ENCODE data around the gene PROCR.
"Not testable (repeated sequence)": the region's sequence is repeated elsewhere in the genome, so short reads cannot be mapped to it uniquely, and the experiment has no call there.

Gene PROCR

DNA sequence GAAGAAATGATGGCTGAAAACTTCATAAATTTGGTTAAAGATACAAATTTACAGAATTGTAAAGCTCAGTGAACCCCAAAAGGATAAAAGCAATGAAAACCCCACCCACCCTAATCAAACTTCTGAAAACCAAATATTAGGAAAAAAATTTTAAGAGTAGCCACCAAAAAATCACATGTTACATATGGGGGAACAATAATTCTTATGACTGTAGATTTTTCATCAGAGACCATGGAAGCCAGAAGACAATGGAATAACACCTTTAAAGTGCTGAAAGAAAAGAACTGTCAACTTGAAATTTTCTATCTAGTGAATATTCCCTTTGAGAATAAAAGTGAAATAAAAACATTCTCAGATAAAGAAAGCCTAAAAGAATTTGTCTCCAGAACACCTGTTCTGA is 24.4 kb downstream of the PROCR start:
- Histone ChIP-seq H3K4me2 (ENCODE audit: low read depth, low read length, poor library complexity, severe bottlenecking) (no peak overlapping the region), H3K27me3 (ENCODE audit: insufficient read depth, low read length, poor library complexity, severe bottlenecking) (no peaks in the 10 kb centered on the region), H3K36me3 (ENCODE audit: insufficient read depth, low read length) (no peaks in the 10 kb centered on the region), H3K9ac (ENCODE audit: low read depth, low read length, poor library complexity, severe bottlenecking) (no peak overlapping the region), H2AFZ (ENCODE audit: low read length) (no peak overlapping the region), H3K4me1 (ENCODE audit: insufficient read depth, low read length, poor library complexity, severe bottlenecking) (no peaks in the 10 kb centered on the region), H4K20me1 (ENCODE audit: insufficient read depth, low read length, poor library complexity, severe bottlenecking) (no peaks in the 10 kb centered on the region), H3K4me3 (ENCODE audit: low read length, poor library complexity, severe bottlenecking) (no peak overlapping the region), H3K79me2 (ENCODE audit: insufficient read depth, low read length) (no peaks in the 10 kb centered on the region), H3K9me3 (ENCODE audit: insufficient read depth, low read depth, low read length) (0 out of 2 replicates have a peak, but pooled peaks cover 6% of the 10 kb centered on the region), H3K9me2 (replicated peaks; ENCODE audit: low read depth, low read length) (no peaks in the 10 kb centered on the region), H3F3A (ENCODE audit: low read depth) (no peaks in the 10 kb centered on the region)
- TF ChIP-seq, protein P1, sequence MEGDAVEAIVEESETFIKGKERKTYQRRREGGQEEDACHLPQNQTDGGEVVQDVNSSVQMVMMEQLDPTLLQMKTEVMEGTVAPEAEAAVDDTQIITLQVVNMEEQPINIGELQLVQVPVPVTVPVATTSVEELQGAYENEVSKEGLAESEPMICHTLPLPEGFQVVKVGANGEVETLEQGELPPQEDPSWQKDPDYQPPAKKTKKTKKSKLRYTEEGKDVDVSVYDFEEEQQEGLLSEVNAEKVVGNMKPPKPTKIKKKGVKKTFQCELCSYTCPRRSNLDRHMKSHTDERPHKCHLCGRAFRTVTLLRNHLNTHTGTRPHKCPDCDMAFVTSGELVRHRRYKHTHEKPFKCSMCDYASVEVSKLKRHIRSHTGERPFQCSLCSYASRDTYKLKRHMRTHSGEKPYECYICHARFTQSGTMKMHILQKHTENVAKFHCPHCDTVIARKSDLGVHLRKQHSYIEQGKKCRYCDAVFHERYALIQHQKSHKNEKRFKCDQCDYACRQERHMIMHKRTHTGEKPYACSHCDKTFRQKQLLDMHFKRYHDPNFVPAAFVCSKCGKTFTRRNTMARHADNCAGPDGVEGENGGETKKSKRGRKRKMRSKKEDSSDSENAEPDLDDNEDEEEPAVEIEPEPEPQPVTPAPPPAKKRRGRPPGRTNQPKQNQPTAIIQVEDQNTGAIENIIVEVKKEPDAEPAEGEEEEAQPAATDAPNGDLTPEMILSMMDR (conservative IDR thresholded peaks at IDR 0.05; ENCODE audit: low read length), result no peak
- TF ChIP-seq EZH2phosphoT487 (IDR thresholded peaks at IDR 0.05; ENCODE audit: borderline replicate concordance), result no peak

DNA sequence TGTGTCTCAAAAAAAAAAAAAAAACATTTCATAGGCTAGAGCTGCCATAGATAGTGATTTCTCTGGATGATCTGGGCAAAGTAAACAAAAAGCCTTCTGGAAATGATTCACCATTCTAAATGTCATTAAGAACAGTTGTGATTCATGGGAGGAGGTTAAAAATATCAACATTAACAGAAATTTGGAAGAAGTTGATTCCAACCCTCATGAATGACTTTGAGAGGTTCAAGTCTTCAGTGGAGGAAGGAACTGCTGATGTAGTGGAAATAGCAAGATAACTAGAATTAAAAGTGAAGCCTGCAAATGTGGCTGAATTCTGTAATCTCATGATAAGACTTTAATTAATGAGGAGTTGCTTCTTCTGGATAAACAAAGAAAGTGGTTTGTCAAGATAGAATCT is 27.9 kb downstream of the PROCR start:
- Histone ChIP-seq H3K9ac (ENCODE audit: low read depth, low read length, poor library complexity, severe bottlenecking) (no peak overlapping the region), H2AFZ (ENCODE audit: low read length) (no peak overlapping the region), H4K20me1 (ENCODE audit: insufficient read depth, low read length, poor library complexity, severe bottlenecking) (no peaks in the 10 kb centered on the region), H3K36me3 (ENCODE audit: insufficient read depth, low read length) (no peaks in the 10 kb centered on the region), H3K4me3 (ENCODE audit: low read length, poor library complexity, severe bottlenecking) (no peak overlapping the region), H3K27me3 (ENCODE audit: insufficient read depth, low read length, poor library complexity, severe bottlenecking) (no peaks in the 10 kb centered on the region), H3K4me1 (ENCODE audit: insufficient read depth, low read length, poor library complexity, severe bottlenecking) (no peaks in the 10 kb centered on the region), H3K9me3 (ENCODE audit: insufficient read depth, low read depth, low read length) (0 out of 2 replicates have a peak, but pooled peaks cover 6% of the 10 kb centered on the region), H3K4me2 (ENCODE audit: low read depth, low read length, poor library complexity, severe bottlenecking) (no peak overlapping the region), H3F3A (ENCODE audit: low read depth) (no peaks in the 10 kb centered on the region), H3K79me2 (ENCODE audit: insufficient read depth, low read length) (no peaks in the 10 kb centered on the region), H3K9me2 (replicated peaks; ENCODE audit: low read depth, low read length) (no peaks in the 10 kb centered on the region)
- TF ChIP-seq, protein P1 (conservative IDR thresholded peaks at IDR 0.05; ENCODE audit: low read length), result no peak
- no peak for TF ChIP-seq EZH2phosphoT487 (IDR thresholded peaks at IDR 0.05; ENCODE audit: borderline replicate concordance)

DNA sequence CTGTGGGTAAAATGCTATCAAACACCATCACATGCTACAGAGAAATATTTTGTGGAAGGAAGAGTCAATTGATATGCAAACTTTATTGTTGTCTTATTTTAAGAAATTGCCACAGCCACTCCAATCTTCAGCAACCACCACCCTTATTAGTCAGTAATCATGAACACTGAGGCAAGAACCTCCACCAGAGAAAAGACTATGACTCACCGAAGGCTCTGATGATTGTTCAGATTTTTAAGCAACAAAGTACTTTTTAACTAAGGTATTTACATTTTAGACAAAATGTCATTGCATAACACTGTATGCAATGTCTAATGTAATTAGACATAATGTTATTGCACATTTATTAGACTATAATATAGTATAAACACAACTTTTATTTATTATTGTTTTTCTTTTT is 28.4 kb downstream of the PROCR start:
- TF ChIP-seq EZH2phosphoT487 (IDR thresholded peaks at IDR 0.05; ENCODE audit: borderline replicate concordance), result no peak
- TF ChIP-seq, protein P1 (conservative IDR thresholded peaks at IDR 0.05; ENCODE audit: low read length), result no peak
- Histone ChIP-seq H3K9me3 (ENCODE audit: insufficient read depth, low read depth, low read length) (0 out of 2 replicates have a peak, but pooled peaks cover 6% of the 10 kb centered on the region), H3F3A (ENCODE audit: low read depth) (no peaks in the 10 kb centered on the region), H3K36me3 (ENCODE audit: insufficient read depth, low read length) (no peaks in the 10 kb centered on the region), H3K9ac (ENCODE audit: low read depth, low read length, poor library complexity, severe bottlenecking) (no peak overlapping the region), H3K27me3 (ENCODE audit: insufficient read depth, low read length, poor library complexity, severe bottlenecking) (no peaks in the 10 kb centered on the region), H3K4me2 (ENCODE audit: low read depth, low read length, poor library complexity, severe bottlenecking) (no peak overlapping the region), H3K79me2 (ENCODE audit: insufficient read depth, low read length) (no peaks in the 10 kb centered on the region), H3K4me1 (ENCODE audit: insufficient read depth, low read length, poor library complexity, severe bottlenecking) (no peaks in the 10 kb centered on the region), H3K4me3 (ENCODE audit: low read length, poor library complexity, severe bottlenecking) (no peak overlapping the region), H4K20me1 (ENCODE audit: insufficient read depth, low read length, poor library complexity, severe bottlenecking) (no peaks in the 10 kb centered on the region), H3K9me2 (replicated peaks; ENCODE audit: low read depth, low read length) (no peaks in the 10 kb centered on the region), H2AFZ (ENCODE audit: low read length) (no peak overlapping the region)

DNA sequence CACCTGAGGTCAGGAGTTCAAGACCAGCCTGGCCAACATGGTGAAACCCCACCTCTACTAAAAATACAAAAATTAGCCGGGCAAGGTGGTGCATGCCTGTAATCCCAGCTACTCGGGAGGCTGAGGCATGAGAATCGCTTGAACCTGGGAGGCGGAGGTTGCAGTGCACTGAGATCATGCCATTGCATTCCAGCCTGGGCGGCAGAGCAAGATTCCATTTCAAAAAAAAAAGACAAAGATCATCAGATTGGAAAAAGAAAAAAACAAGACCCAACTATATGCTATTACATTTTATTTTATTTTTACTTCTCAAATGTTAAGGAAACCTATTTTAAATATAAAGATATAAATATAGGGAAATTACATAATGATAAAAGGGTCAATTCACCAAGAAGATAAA is 29.6 kb downstream of the PROCR start:
- not testable (repeated sequence) for H3K9ac ChIP-seq (ENCODE audit: low read depth, low read length, poor library complexity, severe bottlenecking); H3K27me3 ChIP-seq (ENCODE audit: insufficient read depth, low read length, poor library complexity, severe bottlenecking); H3K9me3 ChIP-seq (ENCODE audit: insufficient read depth, low read depth, low read length); H4K20me1 ChIP-seq (ENCODE audit: insufficient read depth, low read length, poor library complexity, severe bottlenecking); H3F3A ChIP-seq (ENCODE audit: low read depth); H3K4me1 ChIP-seq (ENCODE audit: insufficient read depth, low read length, poor library complexity, severe bottlenecking); H3K36me3 ChIP-seq (ENCODE audit: insufficient read depth, low read length); H2AFZ ChIP-seq (ENCODE audit: low read length); H3K4me2 ChIP-seq (ENCODE audit: low read depth, low read length, poor library complexity, severe bottlenecking); H3K4me3 ChIP-seq (ENCODE audit: low read length, poor library complexity, severe bottlenecking); H3K9me2 ChIP-seq (replicated peaks; ENCODE audit: low read depth, low read length); H3K79me2 ChIP-seq (ENCODE audit: insufficient read depth, low read length)

Data from Loucy (cell line).